GM12865 (cell line): Measurements from ENCODE around the gene GET3.

ENCODE experiments used
- DNase-seq: peaks from one replicate; pipeline ENCODE4 v3.0.0; 2010; ENCODE audit warnings: low read depth
- H3K4me3 ChIP-seq: 2 replicates; pipeline ENCODE4 v1.5.1; 2011; ENCODE audit warnings: mild to moderate bottlenecking, low read depth, low read length, control low read depth
- CTCF ChIP-seq: IDR thresholded peaks from 2 replicates; pipeline ENCODE4 v1.5.1; 2011; ENCODE audit warnings: low read length, control low read depth, low read depth, inconsistent platforms; ENCODE audit not compliant: insufficient read depth; ENCODE audit errors: missing control alignments

The GET3 gene

GRCh38 chr19:12785431-12786031 lies 48.2 kb downstream of the GET3 start:
- H3K4me3 ChIP-seq, result peak overlapping the region; percentile 9
- no peak for TF ChIP-seq CTCF
- DNase-seq, result no peak

- peak overlapping the region; percentile 9; the same call in 1 of the 2 replicates for H3K4me3 ChIP-seq
- TF ChIP-seq CTCF, result no peak
- peak; percentile 47 for DNase-seq
These were observed 49.0 kb downstream of the GET3 start for GRCh38 chr19:12786141-12786870.

GRCh38 chr19:12786952-12787351 lies 49.7 kb downstream of the GET3 start:
- no peak for DNase-seq
- no peak overlapping the region for H3K4me3 ChIP-seq
- TF ChIP-seq CTCF, result no peak

- no peak for DNase-seq
- no peak overlapping the region for H3K4me3 ChIP-seq
- no peak for TF ChIP-seq CTCF
These were observed 50.2 kb downstream of the GET3 start for GRCh38 chr19:12787458-12787857.

- H3K4me3 ChIP-seq, result peak overlapping the region; percentile 84
- no peak for DNase-seq
- TF ChIP-seq CTCF, result no peak
These were observed 50.9 kb downstream of the GET3 start for GRCh38 chr19:12788042-12788681.

- H3K4me3 ChIP-seq, result peak overlapping the region; percentile 84
- TF ChIP-seq CTCF, result no peak
- DNase-seq, result peak; percentile 93
These were observed 51.4 kb downstream of the GET3 start for GRCh38 chr19:12788682-12789097.
